IPS-18c (cell line): Measurements from ENCODE around the gene COTL1.
"Not testable (repeated sequence)": the region's sequence is repeated elsewhere in the genome, so short reads cannot be mapped to it uniquely, and the experiment has no call there.

Source experiments
- H3K4me3 ChIP-seq: 2 replicates; pipeline ENCODE4 v1.7.0; 2013; ENCODE audit warnings: low read depth, mild to moderate bottlenecking, low read length, moderate library complexity; ENCODE audit not compliant: insufficient read depth
- H3K9me3 ChIP-seq: one replicate; pipeline ENCODE4 v1.6.1; 2013; ENCODE audit warnings: mild to moderate bottlenecking, low read length, moderate library complexity; ENCODE audit not compliant: control insufficient read depth, insufficient read depth

The COTL1 gene

DNA sequence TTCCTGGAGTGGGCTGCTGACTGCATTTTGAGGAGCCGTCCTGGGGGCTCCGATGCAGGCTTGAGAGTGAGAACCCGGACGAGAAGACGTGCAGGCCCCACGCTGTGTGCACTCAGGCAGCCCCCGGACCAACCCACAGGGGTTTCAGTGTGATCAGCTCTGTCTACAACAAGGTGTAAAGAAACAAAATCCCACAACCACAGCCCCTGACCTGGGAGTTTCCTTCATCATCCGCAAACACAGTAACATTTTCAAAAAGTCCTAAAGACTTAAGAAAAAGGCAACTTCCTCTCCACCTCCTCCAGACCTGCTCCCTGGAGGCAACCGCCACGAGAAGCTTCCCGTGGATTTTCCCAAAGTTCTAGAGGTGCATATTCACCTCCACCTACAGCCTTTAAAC lies 98.0 kb downstream of the COTL1 start:
- no peak overlapping the region for H3K4me3 ChIP-seq
- no peaks in the 10 kb centered on the region for H3K9me3 ChIP-seq

DNA sequence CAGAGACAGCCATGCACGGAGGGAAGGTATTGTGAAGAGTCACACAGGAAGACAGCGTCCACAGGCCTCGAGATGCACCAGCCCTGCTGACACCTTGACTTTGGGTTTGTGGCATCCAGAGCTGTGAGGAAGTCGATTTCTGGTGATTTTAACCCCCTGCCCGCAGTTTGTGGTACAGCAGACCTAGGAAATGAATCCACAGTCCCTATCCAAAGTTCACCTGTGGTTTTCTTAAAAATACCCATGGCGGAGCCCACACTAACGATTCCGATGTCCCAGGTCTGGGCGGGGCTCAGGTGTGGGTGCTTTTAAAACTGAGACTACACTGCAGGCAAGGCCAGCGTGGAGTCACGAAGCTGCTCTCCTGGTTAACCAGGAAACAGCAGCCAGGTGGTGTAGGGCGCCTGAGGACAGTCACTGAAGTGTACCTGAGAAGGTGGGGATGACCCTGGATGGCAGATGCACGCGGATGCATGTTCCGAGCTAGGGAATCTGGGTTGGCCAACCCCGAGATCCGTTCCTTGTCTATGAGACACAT lies 99.0 kb downstream of the COTL1 start:
- Histone ChIP-seq H3K4me3 (no peak overlapping the region), H3K9me3 (no peaks in the 10 kb centered on the region)

DNA sequence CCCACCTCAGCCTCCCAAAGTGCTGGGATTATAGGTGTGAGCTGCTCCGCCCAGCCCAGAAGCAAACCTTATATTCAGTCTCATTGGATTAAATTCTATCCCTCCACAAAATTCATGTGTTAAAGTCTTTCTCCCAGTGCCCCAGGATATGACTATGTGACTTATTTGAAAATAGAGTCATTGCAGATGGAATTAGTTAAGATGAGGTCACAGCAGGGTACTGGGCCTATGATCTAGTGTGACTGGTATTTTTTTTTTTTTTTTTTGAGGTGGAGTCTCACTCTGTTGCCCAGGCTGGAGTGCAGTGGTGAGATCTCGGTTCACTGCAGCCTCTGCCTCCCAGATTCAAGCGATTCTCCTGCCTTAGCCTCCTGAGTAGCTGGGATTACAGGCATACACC lies 99.7 kb downstream of the COTL1 start:
- H3K9me3 ChIP-seq, H3K4me3 ChIP-seq: not testable (repeated sequence)

DNA sequence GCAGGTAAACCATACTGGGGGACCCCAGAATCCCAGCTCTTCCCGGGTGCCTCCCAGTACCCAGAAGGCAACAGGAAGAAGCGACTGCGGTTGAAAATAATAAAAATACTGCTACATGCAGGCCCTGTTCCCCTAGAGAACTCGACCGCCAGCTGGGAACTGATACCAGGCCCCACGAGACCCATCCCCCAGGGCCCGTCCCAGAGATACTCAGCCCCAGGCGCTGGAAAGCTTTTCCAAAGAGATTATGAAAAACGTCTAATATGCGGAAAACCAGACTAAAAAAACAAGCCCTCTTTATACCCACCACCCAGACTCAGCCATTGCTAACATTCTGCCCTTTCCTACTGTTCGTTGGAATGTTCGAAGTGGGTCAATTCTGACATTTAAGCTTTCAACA lies 100.5 kb downstream of the COTL1 start:
- no peaks in the 10 kb centered on the region for H3K9me3 ChIP-seq
- no peak overlapping the region for H3K4me3 ChIP-seq
